ENCODE results near the gene RGPD3.

The RGPD3 gene

GRCh38 chr2:106343274-106343673, 124.9 kb downstream of the RGPD3 start:
- no peak for DNase-seq (ENCODE audit: low read depth, low spot score)

GRCh38 chr2:106342831-106343251, 125.4 kb downstream of the RGPD3 start:
- no peak for DNase-seq (ENCODE audit: low read depth, low spot score)

DNA sequence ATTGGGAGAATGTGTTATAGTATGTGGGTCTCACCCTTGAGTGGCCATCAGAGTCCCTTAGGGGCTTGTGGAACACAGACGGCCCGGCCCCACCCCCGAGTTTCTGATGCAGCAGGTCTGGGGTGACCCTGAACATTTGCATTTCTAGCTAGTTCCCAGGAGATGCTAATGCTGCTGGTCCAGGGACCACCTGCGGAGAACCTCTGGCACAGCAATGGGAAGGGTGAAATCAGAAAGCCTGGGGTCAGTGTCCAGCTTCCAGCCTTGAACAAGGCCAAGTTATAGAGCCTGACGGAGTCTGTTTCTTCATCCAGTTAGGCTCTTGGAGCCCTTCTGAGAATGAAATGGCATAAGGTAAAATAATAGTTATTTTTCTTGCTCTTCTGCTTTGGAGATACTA, 126.5 kb downstream of the RGPD3 start:
- DNase-seq (ENCODE audit: low read depth, low spot score) = no peak
